Body of pancreas (tissue), 4 donors: ENCODE results near the gene CAMSAP1.

ENCODE experiments used
- POLR2A ChIP-seq, 3 donors: fragments of 450-650 bp; IDR thresholded peaks; one replicate each; pipeline ENCODE4 v1.6.1; 2016; ENCODE audit warnings: antibody characterized with exemption in 3 of 3, mild to moderate bottlenecking in 2 of 3
- TF ChIP-seq, protein P1 (sequence below), 7 experiments: fragments of 450-650 bp in 4 of 7; fragments of 200-600 bp in 3 of 7; sonication (generic) in 3 of 7; IDR thresholded peaks; one replicate each; pipeline ENCODE4 v1.5.1; 2016 to 2019; ENCODE audit warnings: antibody characterized with exemption in 7 of 7

- TF ChIP-seq, protein P1, sequence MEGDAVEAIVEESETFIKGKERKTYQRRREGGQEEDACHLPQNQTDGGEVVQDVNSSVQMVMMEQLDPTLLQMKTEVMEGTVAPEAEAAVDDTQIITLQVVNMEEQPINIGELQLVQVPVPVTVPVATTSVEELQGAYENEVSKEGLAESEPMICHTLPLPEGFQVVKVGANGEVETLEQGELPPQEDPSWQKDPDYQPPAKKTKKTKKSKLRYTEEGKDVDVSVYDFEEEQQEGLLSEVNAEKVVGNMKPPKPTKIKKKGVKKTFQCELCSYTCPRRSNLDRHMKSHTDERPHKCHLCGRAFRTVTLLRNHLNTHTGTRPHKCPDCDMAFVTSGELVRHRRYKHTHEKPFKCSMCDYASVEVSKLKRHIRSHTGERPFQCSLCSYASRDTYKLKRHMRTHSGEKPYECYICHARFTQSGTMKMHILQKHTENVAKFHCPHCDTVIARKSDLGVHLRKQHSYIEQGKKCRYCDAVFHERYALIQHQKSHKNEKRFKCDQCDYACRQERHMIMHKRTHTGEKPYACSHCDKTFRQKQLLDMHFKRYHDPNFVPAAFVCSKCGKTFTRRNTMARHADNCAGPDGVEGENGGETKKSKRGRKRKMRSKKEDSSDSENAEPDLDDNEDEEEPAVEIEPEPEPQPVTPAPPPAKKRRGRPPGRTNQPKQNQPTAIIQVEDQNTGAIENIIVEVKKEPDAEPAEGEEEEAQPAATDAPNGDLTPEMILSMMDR (IDR thresholded peaks at IDR 0.05): no peak
- no peak for TF ChIP-seq POLR2A (IDR thresholded peaks at IDR 0.05)
These were observed 19.3 kb upstream of the CAMSAP1 start for GRCh38 chr9:135926402-135927194.
